GM21825 (cell line): ENCODE results near the gene LYRM7.
"Not testable (repeated sequence)": the region's sequence is repeated elsewhere in the genome, so short reads cannot be mapped to it uniquely, and the experiment has no call there.

ENCODE experiments used
- ATAC-seq: cut with Tn5 transposase; IDR thresholded peaks from one replicate; pipeline ENCODE4 v1.9.1; 2021; ENCODE audit warnings: mild to moderate bottlenecking, moderate library complexity; ENCODE audit not compliant: unreplicated experiment

LYRM7 gene

GRCh38 chr5:131171276-131171810 lies 599 bp downstream of the LYRM7 start:
- ATAC-seq: no peak

- no peak for ATAC-seq
Measured at GRCh38 chr5:131180407-131180806, 9.7 kb downstream of the LYRM7 start.

GRCh38 chr5:131182839-131183238 lies 12.1 kb downstream of the LYRM7 start:
- no peak for ATAC-seq

- no peak for ATAC-seq
Measured at GRCh38 chr5:131185523-131186104, 14.9 kb downstream of the LYRM7 start.

- ATAC-seq: no peak
Measured at GRCh38 chr5:131186561-131187256, 16.0 kb downstream of the LYRM7 start.

- no peak for ATAC-seq
Measured at GRCh38 chr5:131193106-131193505, 22.4 kb downstream of the LYRM7 start.

- ATAC-seq: not testable (repeated sequence)
Measured at GRCh38 chr5:131193897-131194296, 23.2 kb downstream of the LYRM7 start.

- ATAC-seq: no peak
Measured at GRCh38 chr5:131194725-131195124, 24.0 kb downstream of the LYRM7 start.

GRCh38 chr5:131195696-131196095 lies 25.0 kb downstream of the LYRM7 start:
- no peak for ATAC-seq

GRCh38 chr5:131196331-131196730 lies 25.6 kb downstream of the LYRM7 start:
- ATAC-seq: no peak

GRCh38 chr5:131198625-131199024 lies 27.9 kb downstream of the LYRM7 start:
- ATAC-seq: no peak

- no peak for ATAC-seq
Measured at GRCh38 chr5:131200560-131200959, 29.8 kb downstream of the LYRM7 start.

- ATAC-seq: no peak
Measured at GRCh38 chr5:131204964-131205363, 34.2 kb downstream of the LYRM7 start.

- no peak for ATAC-seq
Measured at GRCh38 chr5:131206061-131206460, 35.3 kb downstream of the LYRM7 start.

GRCh38 chr5:131206772-131207171 lies 36.0 kb downstream of the LYRM7 start:
- no peak for ATAC-seq

GRCh38 chr5:131209175-131209505 lies 38.4 kb downstream of the LYRM7 start:
- ATAC-seq: no peak

- ATAC-seq: peak; percentile 90
Measured at GRCh38 chr5:131209506-131210150, 38.9 kb downstream of the LYRM7 start.

GRCh38 chr5:131210151-131210510 lies 39.4 kb downstream of the LYRM7 start:
- ATAC-seq: peak; percentile 1

GRCh38 chr5:131211669-131212068 lies 40.9 kb downstream of the LYRM7 start:
- ATAC-seq: no peak

- ATAC-seq: peak; percentile 42
Measured at GRCh38 chr5:131212471-131213021, 41.8 kb downstream of the LYRM7 start.

GRCh38 chr5:131214609-131215227 lies 44.0 kb downstream of the LYRM7 start:
- no peak for ATAC-seq
